HUES64 (cell line): ENCODE measurements around the gene UBR2. TPM values are rescaled to one million over a fixed set of nuclear protein-coding genes. Genes with fewer than 3 reads are reported as not detected.

Experiments used
- H3K27ac ChIP-seq: 2 replicates; pipeline ENCODE4 v1.7.0; 2013; ENCODE audit warnings: low read depth, low read length, inconsistent platforms
- H3K27me3 ChIP-seq: 2 replicates; pipeline ENCODE4 v1.6.1; 2013; ENCODE audit warnings: mild to moderate bottlenecking, low read length; ENCODE audit not compliant: insufficient read depth
- H3K36me3 ChIP-seq: 2 replicates; pipeline ENCODE4 v1.6.1; 2013; ENCODE audit warnings: mild to moderate bottlenecking, low read length; ENCODE audit not compliant: insufficient read depth
- H3K4me1 ChIP-seq: 2 replicates; pipeline ENCODE4 v1.6.1; 2013; ENCODE audit warnings: mild to moderate bottlenecking, low read length, moderate library complexity; ENCODE audit not compliant: insufficient read depth
- H3K4me3 ChIP-seq: 2 replicates; pipeline ENCODE4 v1.5.1; 2013; ENCODE audit warnings: mild to moderate bottlenecking, low read length, moderate library complexity
- H3K9ac ChIP-seq: 2 replicates; pipeline ENCODE4 v1.6.1; 2013; ENCODE audit warnings: mild to moderate bottlenecking, low read depth, low read length
- H3K9me3 ChIP-seq: 2 replicates; pipeline ENCODE4 v1.6.1; 2013; ENCODE audit warnings: low read depth, low read length; ENCODE audit not compliant: insufficient read depth
- WGBS: fragments of 150-250, 120-280 bp; methylation state at CpG from one replicate; pipeline ENCODE4 v1.1.7; 2013; ENCODE audit warnings: missing lambda C conversion rate; 5-methylcytosine and 5-hydroxymethylcytosine counted together
- polyA plus RNA-seq, 2 experiments: library from polyadenylated mRNA; stranded (reverse); fragments of 50-300 nt; gene quantifications; one replicate each; pipeline ENCODE4 v1.2.3, GENCODE V29; 2013

UBR2 gene
- polyA plus RNA-seq (2013, experiment 1 of 2): 8.3 TPM
- polyA plus RNA-seq (2013, experiment 2 of 2): 7.6 TPM

DNA sequence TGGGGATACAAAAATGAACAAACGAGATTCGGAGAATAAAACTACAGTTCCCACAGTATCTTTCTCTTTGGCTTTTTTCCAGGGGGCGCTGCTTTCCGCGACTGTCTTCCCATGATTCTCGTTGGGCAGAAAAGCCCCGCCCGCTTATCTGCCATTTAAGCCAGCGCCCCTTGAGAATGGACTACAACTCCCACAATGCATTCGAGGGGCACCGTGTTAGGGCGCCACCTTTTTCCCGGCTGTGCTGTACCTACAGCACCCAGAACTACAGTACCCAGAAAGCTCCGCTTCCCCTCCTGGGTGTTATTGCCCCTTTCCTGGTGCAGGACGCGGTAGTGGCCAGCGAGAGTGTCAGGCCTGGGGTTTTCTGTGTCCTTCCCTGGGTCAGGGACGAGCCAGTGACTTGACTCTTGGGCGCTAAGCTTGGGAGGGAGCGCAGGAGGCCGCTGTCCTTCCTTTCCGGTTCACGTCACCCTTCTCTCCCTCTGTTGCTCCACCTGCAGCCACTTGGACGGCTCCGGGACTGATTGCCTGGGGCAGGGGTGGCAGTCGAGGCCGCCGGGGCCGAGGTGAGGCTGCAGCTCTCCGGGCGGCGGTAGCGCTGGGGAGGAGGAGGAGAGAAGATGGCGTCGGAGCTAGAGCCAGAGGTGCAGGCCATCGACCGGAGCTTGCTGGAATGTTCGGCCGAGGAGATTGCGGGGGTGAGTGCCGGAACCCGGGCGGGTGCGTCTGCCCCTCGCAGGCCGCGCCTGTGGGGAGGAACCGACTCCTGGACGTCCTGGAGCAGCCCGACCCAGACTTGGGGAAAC, at the start of gene UBR2:
Gene UBR2 (plus strand): TSS at position 333 of the 809 bp plus-strand sequence. CDS start 291 bp downstream, at position 624.
- H3K9ac ChIP-seq: peak within 1 kb of the TSS; percentile 80
- peak within 1 kb of the TSS; percentile 89 for H3K27ac ChIP-seq
- H3K27me3 ChIP-seq: no peaks in the 10 kb centered on the region
- 0 out of 2 replicates have a peak, but pooled peaks cover 3% of the 10 kb centered on the region for H3K4me1 ChIP-seq
- 2% methylated on average over 50 of the region's 50 CpGs for WGBS
- peak within 1 kb of the TSS; percentile 90 for H3K4me3 ChIP-seq
- no peaks in the 10 kb centered on the region for H3K9me3 ChIP-seq
- no peaks in the 10 kb centered on the region; the same call in 1 of the 2 replicates for H3K36me3 ChIP-seq

DNA sequence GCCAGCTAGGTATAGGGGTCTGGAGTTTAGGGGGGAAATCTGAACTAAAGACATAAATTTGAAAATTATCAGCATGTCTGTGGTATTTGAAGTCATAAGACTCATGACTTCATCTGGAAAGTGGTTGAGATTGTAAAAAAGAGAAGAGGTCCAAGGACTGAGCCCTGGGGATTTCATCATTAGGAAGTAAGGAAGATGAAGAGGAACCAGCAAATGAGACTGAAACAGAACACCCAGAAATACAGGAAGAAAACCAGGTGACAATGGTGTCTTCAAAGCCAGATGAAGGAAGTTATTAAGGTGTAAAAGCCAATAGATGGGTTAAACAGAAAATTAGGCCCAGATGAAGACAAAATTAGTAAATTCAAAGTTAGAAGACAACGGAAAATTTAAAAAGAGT, 49.1 kb upstream of the UBR2 start:
- Histone ChIP-seq H3K4me3 (no peak overlapping the region), H3K4me1 (no peaks in the 10 kb centered on the region), H3K36me3 (no peaks in the 10 kb centered on the region), H3K27ac (no peak overlapping the region), H3K9me3 (no peaks in the 10 kb centered on the region), H3K9ac (no peak overlapping the region), H3K27me3 (no peaks in the 10 kb centered on the region)
- WGBS: 94% methylated on average over 1 of the region's 1 CpG

DNA sequence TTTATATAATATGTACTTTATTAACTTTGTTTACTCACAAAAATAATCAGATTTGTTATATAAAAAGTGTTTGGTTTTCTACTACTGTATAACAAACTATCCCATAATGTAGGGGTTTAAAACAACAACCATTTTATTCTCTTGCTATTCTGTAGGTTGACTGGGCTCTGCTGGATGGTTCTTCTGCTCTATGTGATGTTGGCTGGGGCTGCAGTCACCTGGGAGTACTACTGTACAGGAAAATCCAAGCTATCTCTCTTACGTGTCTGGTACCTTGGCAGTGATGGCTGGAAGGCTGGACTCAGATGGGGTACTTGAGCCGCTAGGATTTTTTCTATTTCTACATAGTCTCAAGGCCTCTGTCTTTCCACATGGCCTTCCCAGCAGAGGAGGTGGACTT, 44.0 kb upstream of the UBR2 start:
- no peak overlapping the region for H3K4me3 ChIP-seq

DNA sequence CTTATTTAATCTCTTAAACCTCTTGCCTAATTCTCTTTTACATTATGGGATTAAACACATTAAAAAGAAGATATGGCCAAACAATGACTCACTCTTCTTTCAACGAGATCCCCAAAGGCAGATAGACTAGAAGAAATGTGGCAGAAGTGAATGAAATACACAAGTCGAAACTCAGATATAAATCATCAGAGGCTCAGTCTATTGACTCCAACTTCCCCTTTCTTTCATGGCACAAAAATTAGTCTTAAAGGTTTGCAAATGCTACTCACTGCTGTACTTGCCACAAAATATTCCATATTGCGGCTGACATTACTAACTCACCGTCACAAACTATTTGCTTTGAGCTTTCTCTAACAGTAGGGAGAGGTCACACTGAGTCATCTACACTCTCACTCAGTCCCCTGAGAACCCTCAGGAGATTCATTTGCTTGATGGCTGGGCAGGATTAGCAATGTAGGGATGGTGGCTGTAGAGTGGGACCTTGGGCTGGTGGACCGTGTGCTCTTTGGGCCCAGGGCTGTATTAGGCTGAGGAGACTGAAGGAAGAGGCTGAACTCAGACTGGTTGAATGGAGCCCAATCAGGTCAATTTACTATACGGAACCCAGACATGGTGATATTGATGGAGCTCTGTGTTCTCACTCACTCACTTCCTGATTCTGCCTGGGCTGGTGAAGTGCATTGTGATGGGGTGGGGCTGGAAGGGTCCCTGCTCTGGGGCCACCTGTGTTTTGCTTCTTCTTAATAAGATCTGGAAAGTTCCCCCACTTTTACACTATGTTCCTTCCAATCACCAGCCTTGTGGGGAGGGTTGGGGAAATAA, 42.8 kb upstream of the UBR2 start:
- no peaks in the 10 kb centered on the region for H3K4me1 ChIP-seq
- no peak overlapping the region for H3K4me3 ChIP-seq
- H3K36me3 ChIP-seq: no peaks in the 10 kb centered on the region
- no peak overlapping the region for H3K27ac ChIP-seq
- WGBS: 89% methylated on average over 6 of the region's 6 CpGs
- no peaks in the 10 kb centered on the region for H3K27me3 ChIP-seq
- no peaks in the 10 kb centered on the region for H3K9me3 ChIP-seq
- no peak overlapping the region for H3K9ac ChIP-seq

More for the DNA sequence above, 44.0 kb upstream of the UBR2 start:
- H3K36me3 ChIP-seq: no peaks in the 10 kb centered on the region
- WGBS: 98% methylated on average over 2 of the region's 2 CpGs
- no peaks in the 10 kb centered on the region for H3K9me3 ChIP-seq
- no peaks in the 10 kb centered on the region for H3K4me1 ChIP-seq
- H3K27me3 ChIP-seq: no peaks in the 10 kb centered on the region
- H3K27ac ChIP-seq: no peak overlapping the region
- no peak overlapping the region for H3K9ac ChIP-seq

DNA sequence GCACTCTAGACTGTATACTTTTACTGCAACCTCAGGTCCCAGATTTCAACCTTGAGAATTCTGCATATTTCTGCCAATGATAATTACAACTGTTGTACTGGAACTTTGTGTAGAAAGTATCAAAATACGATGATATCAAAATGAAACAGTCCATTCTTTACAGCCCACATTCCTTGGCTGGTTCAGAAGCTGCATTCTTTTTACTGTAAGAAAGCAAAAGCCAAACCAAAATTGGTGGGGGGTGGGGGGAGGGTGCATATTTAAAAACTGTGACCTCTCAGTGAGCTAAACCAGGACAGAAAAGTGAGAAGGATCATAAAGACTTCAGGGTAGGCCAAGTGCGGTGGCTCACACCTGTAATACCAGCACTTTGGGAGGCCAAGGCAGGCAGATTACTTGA, 41.8 kb upstream of the UBR2 start:
- H3K9ac ChIP-seq: no peak overlapping the region
- no peaks in the 10 kb centered on the region for H3K36me3 ChIP-seq
- H3K27ac ChIP-seq: no peak overlapping the region
- H3K4me3 ChIP-seq: no peak overlapping the region
- H3K4me1 ChIP-seq: no peaks in the 10 kb centered on the region
- H3K9me3 ChIP-seq: no peaks in the 10 kb centered on the region
- H3K27me3 ChIP-seq: no peaks in the 10 kb centered on the region
- 96% methylated on average over 1 of the region's 2 CpGs for WGBS

DNA sequence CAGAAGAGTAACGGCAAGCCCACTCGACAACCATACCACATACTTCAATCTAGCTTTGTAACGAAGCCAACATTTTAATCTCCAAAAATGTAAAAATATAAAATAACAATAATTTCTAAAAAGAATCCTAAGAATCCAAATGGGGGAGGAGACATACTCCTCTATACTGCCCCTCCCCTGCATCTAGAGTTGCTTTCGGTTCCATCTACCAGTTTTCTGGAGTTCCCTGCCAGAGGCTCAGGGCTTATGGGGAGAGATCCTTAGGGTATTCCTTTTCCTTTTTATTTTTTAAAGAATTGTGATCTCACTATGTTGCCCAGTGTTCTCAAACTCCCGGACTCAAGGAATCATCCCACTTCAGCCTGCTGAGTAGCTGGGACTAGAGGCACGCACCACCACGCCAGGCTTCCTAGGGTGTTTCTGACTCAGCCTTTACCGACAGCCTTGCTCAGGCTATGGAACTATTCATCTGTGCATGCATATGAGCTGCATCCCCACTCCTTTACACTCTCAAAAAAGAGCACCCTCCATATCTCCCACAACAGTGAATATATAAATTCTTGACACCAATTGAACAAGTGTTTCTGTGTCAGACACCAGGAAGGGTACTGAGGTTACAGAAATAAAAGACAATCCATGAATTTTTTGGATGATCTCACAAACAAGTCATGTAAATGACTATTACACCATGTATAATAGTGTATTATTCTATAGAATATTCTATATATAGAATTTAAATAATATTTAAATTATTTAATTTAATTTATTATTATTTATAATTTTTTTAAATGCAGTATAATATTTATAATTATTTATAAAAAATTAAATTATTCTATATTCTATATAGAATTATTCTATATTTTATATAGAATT, 40.7 kb upstream of the UBR2 start:
- Histone ChIP-seq H3K9me3 (no peaks in the 10 kb centered on the region), H3K4me1 (no peaks in the 10 kb centered on the region)

DNA sequence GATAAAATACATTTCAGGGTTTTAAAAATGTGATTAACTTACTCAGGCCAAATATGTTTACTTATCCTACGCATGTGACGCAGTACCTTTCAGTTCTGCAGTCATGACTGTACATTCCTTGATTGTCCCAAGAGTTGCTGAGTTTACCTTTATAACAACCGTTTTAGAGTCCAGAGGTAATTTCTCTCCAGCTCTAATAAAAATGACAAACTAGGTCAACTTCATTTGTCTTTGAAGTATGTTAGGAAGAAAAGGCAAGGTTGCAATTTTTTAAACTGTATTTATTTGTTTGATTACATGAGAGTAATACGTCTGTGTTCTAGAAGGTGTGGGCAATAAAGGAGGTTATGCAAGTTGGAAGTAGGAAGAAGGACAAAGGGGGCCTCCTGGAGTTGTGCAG, 38.6 kb upstream of the UBR2 start:
- no peak overlapping the region for H3K9ac ChIP-seq
- 95% methylated on average over 4 of the region's 4 CpGs for whole genome bisulfite sequencing
- H3K27me3 ChIP-seq: no peaks in the 10 kb centered on the region
- no peak overlapping the region for H3K4me3 ChIP-seq
- H3K27ac ChIP-seq: no peak overlapping the region
- no peaks in the 10 kb centered on the region for H3K9me3 ChIP-seq
- H3K4me1 ChIP-seq: no peaks in the 10 kb centered on the region
- no peaks in the 10 kb centered on the region for H3K36me3 ChIP-seq

More for the DNA sequence above, 40.7 kb upstream of the UBR2 start:
- H3K27ac ChIP-seq: no peak overlapping the region
- H3K36me3 ChIP-seq: no peaks in the 10 kb centered on the region
- no peak overlapping the region for H3K9ac ChIP-seq
- H3K27me3 ChIP-seq: no peaks in the 10 kb centered on the region
- no peak overlapping the region for H3K4me3 ChIP-seq
- 84% methylated on average over 4 of the region's 8 CpGs for WGBS

DNA sequence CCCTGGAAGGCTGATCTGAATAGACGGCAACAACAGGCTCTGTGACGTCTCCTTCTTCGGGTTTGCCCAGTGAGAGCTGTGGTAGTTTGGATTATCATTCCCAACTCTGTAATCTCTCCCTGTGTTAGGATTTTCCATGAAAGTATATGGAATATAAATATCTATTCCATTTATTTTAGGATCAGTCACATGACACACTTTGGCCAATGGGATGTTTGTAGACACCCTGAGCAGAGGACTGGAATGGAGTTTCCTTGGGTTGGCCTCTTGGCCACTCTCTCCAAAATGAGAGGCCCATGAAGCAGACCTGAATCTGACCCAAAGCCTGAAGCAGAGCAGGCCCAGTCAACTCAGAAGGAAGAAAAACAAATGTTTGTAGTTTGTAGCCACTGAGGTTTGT, 37.2 kb upstream of the UBR2 start:
- Histone ChIP-seq H3K9ac (no peak overlapping the region), H3K4me1 (no peaks in the 10 kb centered on the region), H3K27me3 (no peaks in the 10 kb centered on the region), H3K36me3 (no peaks in the 10 kb centered on the region), H3K9me3 (no peaks in the 10 kb centered on the region), H3K27ac (no peak overlapping the region), H3K4me3 (no peak overlapping the region)
- 100% methylated on average over 1 of the region's 3 CpGs for WGBS

DNA sequence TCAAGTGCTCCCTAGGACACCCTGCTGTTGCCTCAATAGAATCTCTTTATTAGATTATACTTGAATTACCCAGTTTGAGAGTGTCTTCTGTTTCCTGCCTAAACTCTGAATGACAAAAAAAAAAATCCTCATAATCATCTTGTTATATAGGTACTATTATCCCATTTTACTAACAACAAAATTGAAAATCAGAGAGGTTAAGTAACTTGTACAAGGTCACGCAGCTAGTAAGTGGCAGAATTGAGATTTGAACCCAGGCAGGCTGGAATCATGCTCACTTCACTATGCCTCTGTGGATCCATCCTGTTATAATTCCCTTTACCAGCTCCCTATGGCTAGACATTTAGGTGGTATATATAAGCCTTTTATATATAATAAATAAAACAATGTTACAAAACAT, 36.6 kb upstream of the UBR2 start:
- WGBS: 100% methylated on average over 1 of the region's 1 CpG
- H3K36me3 ChIP-seq: no peaks in the 10 kb centered on the region

DNA sequence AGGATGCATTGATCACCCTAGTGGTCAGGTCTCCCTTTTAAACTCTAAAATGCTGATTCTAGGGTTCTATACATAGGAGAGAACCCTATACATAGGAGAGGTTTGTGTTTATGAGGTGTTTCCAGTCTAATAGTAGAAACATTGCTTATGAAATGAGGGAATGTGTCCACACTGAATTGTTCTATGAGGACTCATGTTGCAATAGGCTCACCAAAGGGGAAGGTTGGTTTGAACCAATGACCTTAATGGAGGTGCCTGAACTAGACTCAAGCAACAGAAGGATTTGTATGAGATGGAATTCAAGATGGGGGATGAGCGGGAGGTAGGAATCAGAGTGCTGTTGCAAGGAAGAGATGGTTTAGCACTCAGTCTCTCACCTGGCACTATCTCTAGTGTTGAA, 33.5 kb upstream of the UBR2 start:
- Histone ChIP-seq H3K27ac (no peak overlapping the region), H3K36me3 (no peaks in the 10 kb centered on the region), H3K4me1 (no peaks in the 10 kb centered on the region), H3K27me3 (no peaks in the 10 kb centered on the region), H3K4me3 (no peak overlapping the region), H3K9ac (no peak overlapping the region), H3K9me3 (no peaks in the 10 kb centered on the region)
- WGBS: 91% methylated on average over 1 of the region's 1 CpG

More for the DNA sequence above, 36.6 kb upstream of the UBR2 start:
- no peaks in the 10 kb centered on the region for H3K4me1 ChIP-seq
- H3K9ac ChIP-seq: no peak overlapping the region
- no peak overlapping the region for H3K4me3 ChIP-seq
- no peaks in the 10 kb centered on the region for H3K27me3 ChIP-seq
- no peak overlapping the region for H3K27ac ChIP-seq
- H3K9me3 ChIP-seq: no peaks in the 10 kb centered on the region
